HepG2 (cell line): ENCODE results near the gene SLC28A1. TPM values are rescaled to one million over a fixed set of nuclear protein-coding genes. Genes with fewer than 3 reads are reported as not detected.

Experiments used
- ARID4A ChIP-seq: sonication (generic); formaldehyde crosslinking; IDR thresholded peaks from 2 replicates; pipeline ENCODE4 v1.5.0; 2020; ENCODE audit warnings: mild to moderate bottlenecking, missing genetic modification reagents, borderline replicate concordance
- ARNT ChIP-seq: fragments of 450-650 bp; IDR thresholded peaks from 2 replicates; pipeline ENCODE4 v1.6.1; 2017
- ATM ChIP-seq: fragments of 450-650 bp; IDR thresholded peaks from 2 replicates; pipeline ENCODE4 v1.7.1; 2017; ENCODE audit warnings: mild to moderate bottlenecking, borderline replicate concordance
- ATRX ChIP-seq: sonication (generic); formaldehyde crosslinking; IDR thresholded peaks from 2 replicates; pipeline ENCODE4 v1.4.0; 2020; ENCODE audit warnings: missing genetic modification reagents, borderline replicate concordance
- GABPB1 ChIP-seq: IDR thresholded peaks from 2 replicates; pipeline ENCODE4 v1.6.1; 2016; ENCODE audit warnings: mild to moderate bottlenecking, missing genetic modification reagents, moderate library complexity, missing compliant biosample characterization
- HNRNPK ChIP-seq: fragments of 200-400 bp; formaldehyde crosslinking; IDR thresholded peaks from 2 replicates; pipeline ENCODE4 v1.6.1; 2018; ENCODE audit warnings: low read length, low read depth, moderate library complexity, mild to moderate bottlenecking; ENCODE audit not compliant: poor library complexity, severe bottlenecking
- KDM4B ChIP-seq: sonication (generic); formaldehyde crosslinking; IDR thresholded peaks from 2 replicates; pipeline ENCODE4 v1.4.0; 2020; ENCODE audit warnings: missing genetic modification reagents
- KDM6A ChIP-seq: IDR thresholded peaks from 2 replicates; pipeline ENCODE4 v1.6.1; 2016; ENCODE audit warnings: low read depth
- MAZ ChIP-seq, 2 experiments: sonication (generic) in 1 of 2; formaldehyde crosslinking in 1 of 2; IDR thresholded peaks; 2 replicates each; pipeline versions ENCODE4 v1.5.0 to v1.6.1; 2012 to 2020; ENCODE audit warnings: low read depth in 2 of 2, mild to moderate bottlenecking in 2 of 2, borderline replicate concordance in 1 of 2, improper control_type of control experiment in 1 of 2, low read length in 1 of 2, missing genetic modification reagents in 1 of 2, moderate library complexity in 1 of 2
- MLX ChIP-seq: IDR thresholded peaks from 2 replicates; pipeline ENCODE4 v1.6.1; 2016
- MZF1 ChIP-seq: sonication (generic); formaldehyde crosslinking; IDR thresholded peaks from 2 replicates; pipeline ENCODE4 v1.8.1; 2023; ENCODE audit warnings: mild to moderate bottlenecking, missing genetic modification reagents, borderline replicate concordance
- PAF1 ChIP-seq: IDR thresholded peaks from 2 replicates; pipeline ENCODE4 v1.6.1; 2016; ENCODE audit warnings: missing genetic modification reagents, missing compliant biosample characterization
- PCBP2 ChIP-seq: fragments of 200-400 bp; formaldehyde crosslinking; optimal IDR thresholded peaks from 2 replicates; pipeline ENCODE3; 2018; ENCODE audit warnings: low read length, low read depth; ENCODE audit not compliant: poor library complexity, severe bottlenecking
- ZFP37 ChIP-seq: sonication (generic); formaldehyde crosslinking; IDR thresholded peaks from 2 replicates; pipeline ENCODE4 v1.4.0; 2020; ENCODE audit warnings: missing genetic modification reagents, borderline replicate concordance
- ZMYM2 ChIP-seq: sonication (generic); formaldehyde crosslinking; IDR thresholded peaks from 2 replicates; pipeline ENCODE4 v1.8.0; 2022; ENCODE audit warnings: mild to moderate bottlenecking, missing genetic modification reagents
- ZNF225 ChIP-seq: sonication (generic); formaldehyde crosslinking; IDR thresholded peaks from 2 replicates; pipeline ENCODE4 v1.4.0; 2020; ENCODE audit warnings: mild to moderate bottlenecking, missing genetic modification reagents
- ZNF383 ChIP-seq: sonication (generic); formaldehyde crosslinking; IDR thresholded peaks from 2 replicates; pipeline ENCODE4 v1.4.0; 2020; ENCODE audit warnings: missing genetic modification reagents, mild to moderate bottlenecking, borderline replicate concordance
- ZNF660 ChIP-seq: sonication (generic); formaldehyde crosslinking; IDR thresholded peaks from 2 replicates; pipeline ENCODE4 v1.5.1; 2020; ENCODE audit warnings: mild to moderate bottlenecking, low read depth, missing genetic modification reagents, borderline replicate concordance
- ZNF75D ChIP-seq: sonication (generic); formaldehyde crosslinking; IDR thresholded peaks from 2 replicates; pipeline ENCODE4 v1.8.1; 2023; ENCODE audit warnings: missing genetic modification reagents, mild to moderate bottlenecking, borderline replicate concordance
- ZNF850 ChIP-seq: sonication (generic); formaldehyde crosslinking; conservative IDR thresholded peaks from 2 replicates; pipeline ENCODE4 v1.9.0; 2021; ENCODE audit warnings: mild to moderate bottlenecking, missing genetic modification reagents
- polyA plus RNA-seq, 8 experiments: library from polyadenylated mRNA; depleted of rRNA in 3 of 8; stranded (reverse) in 7 of 8; unstranded in 1 of 8; fragments of >200 nt; fragmentation: Illumina TruSeq in 4 of 8; extraction: Trizol in 4 of 8; gene quantifications; 2 replicates each; pipeline versions ENCODE4 v1.2.1 to v1.2.3, GENCODE V29; 2011 to 2016; ENCODE audit warnings: low read depth in 4 of 8, missing spikeins in 1 of 8, mixed read lengths in 1 of 8; ENCODE audit not compliant: insufficient read depth in 1 of 8
- total RNA-seq, 5 experiments: library from RNA; depleted of rRNA; stranded (reverse); fragments of >200 nt; fragmentation: Illumina TruSeq; extraction: Trizol; gene quantifications; 2 replicates each; pipeline ENCODE4 v1.2.3, GENCODE V29; 2016; ENCODE audit warnings: low read depth in 1 of 5
- TF ChIP-seq, protein P1 (sequence below): sonication (generic); formaldehyde crosslinking; IDR thresholded peaks from 2 replicates; pipeline ENCODE4 v1.9.0; 2022; ENCODE audit warnings: missing genetic modification reagents, mild to moderate bottlenecking, borderline replicate concordance
- TF ChIP-seq, protein P2 (sequence below): sonication (generic); formaldehyde crosslinking; IDR thresholded peaks from 2 replicates; pipeline ENCODE4 v1.8.0; 2022; ENCODE audit warnings: missing genetic modification reagents, low read depth, mild to moderate bottlenecking, borderline replicate concordance

Gene SLC28A1
- total and polyA plus RNA-seq, 2 of the 13 experiments (the other 11 are each of a cell fraction or from before 2014, with no cell fraction given) = 0.31 to 5.8 TPM

- TF ChIP-seq, protein P1, sequence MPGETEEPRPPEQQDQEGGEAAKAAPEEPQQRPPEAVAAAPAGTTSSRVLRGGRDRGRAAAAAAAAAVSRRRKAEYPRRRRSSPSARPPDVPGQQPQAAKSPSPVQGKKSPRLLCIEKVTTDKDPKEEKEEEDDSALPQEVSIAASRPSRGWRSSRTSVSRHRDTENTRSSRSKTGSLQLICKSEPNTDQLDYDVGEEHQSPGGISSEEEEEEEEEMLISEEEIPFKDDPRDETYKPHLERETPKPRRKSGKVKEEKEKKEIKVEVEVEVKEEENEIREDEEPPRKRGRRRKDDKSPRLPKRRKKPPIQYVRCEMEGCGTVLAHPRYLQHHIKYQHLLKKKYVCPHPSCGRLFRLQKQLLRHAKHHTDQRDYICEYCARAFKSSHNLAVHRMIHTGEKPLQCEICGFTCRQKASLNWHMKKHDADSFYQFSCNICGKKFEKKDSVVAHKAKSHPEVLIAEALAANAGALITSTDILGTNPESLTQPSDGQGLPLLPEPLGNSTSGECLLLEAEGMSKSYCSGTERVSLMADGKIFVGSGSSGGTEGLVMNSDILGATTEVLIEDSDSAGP = peak; percentile 87
- TF ChIP-seq KDM4B (peak; percentile 47; the same call in 1 of the 2 replicates), ZNF383 (CRISPR knock-in tag) (no peak), ATM (no peak), KDM6A (no peak), PAF1 (CRISPR knock-in tag) (no peak), ZNF660 (CRISPR knock-in tag) (no peak), GABPB1 (CRISPR knock-in tag) (peak; percentile 79), ZNF75D (CRISPR knock-in tag) (0 out of 2 replicates have a peak, but pooled peaks have one; percentile 38), ZFP37 (CRISPR knock-in tag) (no peak), ZNF850 (0 out of 2 replicates have a peak, but pooled peaks have one; percentile 2), ZMYM2 (peak; percentile 52; the same call in 1 of the 2 replicates), MLX (no peak), MAZ (IDR thresholded peaks at IDR 0.05; ENCODE audit: borderline replicate concordance, low read depth, low read length) (no peak), MAZ (CRISPR knock-in tag; IDR thresholded peaks at IDR 0.05; ENCODE audit: low read depth) (peak; percentile 88), MZF1 (no peak), PCBP2 (no peak), ATRX (CRISPR knock-in tag) (no peak), ARNT (no peak), ARID4A (CRISPR knock-in tag) (peak; percentile 82), HNRNPK (peak; percentile 59), ZNF225 (CRISPR knock-in tag) (peak; percentile 77; the same call in 1 of the 2 replicates)
- TF ChIP-seq, protein P2, sequence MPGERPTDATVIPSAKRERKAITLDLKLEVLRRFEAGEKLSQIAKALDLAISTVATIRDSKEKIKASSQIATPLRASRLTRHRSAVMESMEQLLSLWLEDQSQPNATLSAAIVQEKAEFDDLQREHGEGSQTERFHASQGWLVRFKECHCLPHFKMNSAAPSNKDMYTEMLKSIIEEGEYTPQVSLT = peak; percentile 90; the same call in 1 of the 2 replicates
Observed at GRCh38 chr15:84980196-84981053, 96.0 kb downstream of the SLC28A1 start (continued).
